ENCODE data around the gene STAG1. TPM values are rescaled to one million over a fixed set of nuclear protein-coding genes. Genes with fewer than 3 reads are reported as not detected.
A peak's percentile ranks its signal among the peaks of the same experiment; 100 is the strongest.

The STAG1 gene
- total RNA-seq, 2 donors from 2014 or later: 46.9 to 48.5 TPM

- ATAC-seq: no peak
- DNase-seq: no peak
- Mint-ChIP-seq H3K4me1 (no peaks in the 10 kb centered on the region), H3K27me3 (no peaks in the 10 kb centered on the region), H3K4me3 (no peak overlapping the region), H3K36me3 (ENCODE audit: low read depth) (peaks cover 12% of the 10 kb centered on the region), H3K27ac (no peak overlapping the region)
- H3K9me3 ChIP-seq (ENCODE audit: control insufficient read depth, low read length, poor library complexity, severe bottlenecking): no peaks in the 10 kb centered on the region
Observed at GRCh38 chr3:136465296-136465695, 286.9 kb downstream of the STAG1 start.

DNA sequence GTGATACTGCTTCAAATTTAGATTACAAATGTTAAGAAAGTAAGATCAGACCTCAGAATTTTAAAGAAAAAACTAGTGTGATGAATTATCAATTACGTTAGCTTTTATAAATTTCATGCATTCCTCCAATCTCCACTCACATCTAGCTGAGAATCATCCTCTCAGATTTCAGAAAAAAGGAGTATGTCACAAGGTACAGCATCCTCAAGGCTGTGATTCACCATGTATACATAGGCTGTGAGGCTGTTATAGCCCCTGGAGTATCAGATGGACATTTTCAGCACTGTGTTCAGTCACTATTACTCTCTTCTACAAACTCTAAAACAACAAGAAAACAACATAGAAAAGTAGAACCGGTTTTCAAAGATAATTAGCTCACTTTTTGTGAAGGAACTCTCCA lies 287.7 kb downstream of the STAG1 start:
- Mint-ChIP-seq H3K4me3 (no peak overlapping the region), H3K36me3 (ENCODE audit: low read depth) (peaks cover 14% of the 10 kb centered on the region), H3K4me1 (peaks cover 2% of the 10 kb centered on the region), H3K27me3 (no peaks in the 10 kb centered on the region), H3K27ac (no peak overlapping the region)
- DNase-seq: no peak
- ATAC-seq: no peak
- H3K9me3 ChIP-seq (ENCODE audit: control insufficient read depth, low read length, poor library complexity, severe bottlenecking): no peaks in the 10 kb centered on the region

DNA sequence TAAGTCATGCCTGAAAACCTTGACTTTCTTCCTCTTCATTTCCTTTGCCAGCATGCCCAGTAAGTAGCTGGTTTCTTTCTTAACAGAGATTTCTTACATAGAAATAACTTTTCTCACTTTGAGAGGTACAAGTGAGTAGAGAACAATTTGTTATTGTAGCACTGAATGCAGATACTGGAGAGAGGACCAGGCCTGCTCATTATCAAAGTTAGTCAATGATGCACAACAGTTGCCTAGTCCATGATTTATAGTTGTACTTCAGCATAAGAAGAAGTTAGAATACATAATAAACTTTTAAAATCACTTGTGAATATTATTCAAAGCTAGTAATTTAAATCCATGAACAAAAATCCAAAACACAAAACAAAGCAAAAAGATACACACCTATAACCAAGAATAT lies 289.0 kb downstream of the STAG1 start:
- Mint-ChIP-seq H3K27me3 (no peaks in the 10 kb centered on the region), H3K27ac (no peak overlapping the region), H3K4me3 (no peak overlapping the region), H3K4me1 (peaks cover 2% of the 10 kb centered on the region), H3K36me3 (ENCODE audit: low read depth) (peaks cover 14% of the 10 kb centered on the region)
- ATAC-seq (no peak), DNase-seq (no peak)
- H3K9me3 ChIP-seq (ENCODE audit: control insufficient read depth, low read length, poor library complexity, severe bottlenecking): no peaks in the 10 kb centered on the region

DNA sequence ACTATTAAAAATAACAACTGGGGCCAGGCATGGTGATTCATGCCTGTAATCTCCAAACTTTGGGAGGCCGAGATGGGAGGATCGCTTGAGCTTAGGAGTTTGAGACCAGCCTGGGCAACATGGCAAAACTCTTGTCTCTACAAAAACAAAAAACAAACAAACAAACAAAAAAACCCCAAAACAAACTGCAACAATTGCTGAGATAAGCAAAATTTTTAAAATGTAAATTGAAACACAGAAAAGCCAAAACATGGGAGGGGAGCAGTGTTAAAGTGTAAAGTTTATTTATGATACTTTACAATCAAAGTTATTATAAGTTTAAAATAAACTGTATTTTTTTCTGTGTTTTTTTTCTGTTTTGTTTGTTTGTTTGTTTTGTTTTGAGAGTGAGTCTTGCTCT lies 294.4 kb downstream of the STAG1 start:
- H3K27me3 Mint-ChIP-seq: no peaks in the 10 kb centered on the region
- no peak overlapping the region for H3K27ac Mint-ChIP-seq
- H3K36me3 Mint-ChIP-seq (ENCODE audit: low read depth): peaks cover 15% of the 10 kb centered on the region
- H3K4me1 Mint-ChIP-seq: peaks cover 2% of the 10 kb centered on the region
- peaks cover 18% of the 10 kb centered on the region for H3K9me3 ChIP-seq (ENCODE audit: control insufficient read depth, low read length, poor library complexity, severe bottlenecking)
- ATAC-seq (no peak), DNase-seq (no peak)
- H3K4me3 Mint-ChIP-seq: no peak overlapping the region

DNA sequence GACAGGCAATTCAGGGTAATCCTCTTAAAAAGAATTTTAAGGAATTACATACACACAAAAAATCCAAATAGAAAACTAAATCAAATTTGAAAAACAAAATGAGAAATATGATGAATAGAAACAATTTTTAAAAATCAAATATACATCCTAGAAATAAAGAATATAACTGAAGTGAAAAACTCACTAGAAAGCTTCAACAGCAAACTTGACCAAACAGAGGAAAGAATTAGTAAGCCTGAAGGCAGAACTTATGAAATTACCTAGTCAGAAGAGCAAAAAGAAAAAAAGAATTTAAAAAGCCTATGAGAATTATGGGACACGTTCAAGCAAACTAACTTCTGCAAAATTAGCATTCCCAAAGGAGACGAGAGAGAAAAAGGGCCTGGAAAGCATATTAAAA lies 296.0 kb downstream of the STAG1 start:
- Mint-ChIP-seq H3K27me3 (no peaks in the 10 kb centered on the region), H3K27ac (no peak overlapping the region), H3K36me3 (ENCODE audit: low read depth) (peaks cover 14% of the 10 kb centered on the region), H3K4me3 (no peak overlapping the region), H3K4me1 (peaks cover 2% of the 10 kb centered on the region)
- H3K9me3 ChIP-seq (ENCODE audit: control insufficient read depth, low read length, poor library complexity, severe bottlenecking): peaks cover 18% of the 10 kb centered on the region
- ATAC-seq: no peak
- DNase-seq: no peak

DNA sequence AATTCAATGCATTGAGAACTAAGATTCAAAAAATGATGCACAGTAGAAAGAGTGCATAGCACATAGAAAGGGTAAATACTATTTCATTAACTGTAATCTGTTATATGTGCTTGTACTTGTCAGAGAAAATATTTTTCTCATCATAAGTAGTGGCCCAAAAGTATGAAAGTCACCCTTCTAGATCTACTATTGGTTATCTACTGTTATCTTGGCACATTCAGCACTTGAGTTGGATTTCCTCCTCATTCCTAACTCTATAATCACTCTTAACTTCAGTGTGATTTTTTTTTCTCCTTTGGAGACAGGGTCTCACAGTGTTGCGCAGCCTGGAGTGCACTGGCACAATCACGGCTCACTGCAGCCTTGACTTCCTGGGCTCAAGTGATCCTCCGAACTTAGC lies 307.6 kb downstream of the STAG1 start:
- Mint-ChIP-seq H3K27ac (no peak overlapping the region), H3K36me3 (ENCODE audit: low read depth) (peaks cover 5% of the 10 kb centered on the region), H3K4me1 (no peaks in the 10 kb centered on the region), H3K27me3 (no peaks in the 10 kb centered on the region), H3K4me3 (no peak overlapping the region)
- no peaks in the 10 kb centered on the region for H3K9me3 ChIP-seq (ENCODE audit: control insufficient read depth, low read length, poor library complexity, severe bottlenecking)
- ATAC-seq (no peak), DNase-seq (no peak)

- H3K9me3 ChIP-seq (ENCODE audit: control insufficient read depth, low read length, poor library complexity, severe bottlenecking): no peaks in the 10 kb centered on the region
- H3K4me1 Mint-ChIP-seq: peaks cover 10% of the 10 kb centered on the region
- no peak overlapping the region for H3K4me3 Mint-ChIP-seq
- peaks cover 4% of the 10 kb centered on the region for H3K36me3 Mint-ChIP-seq (ENCODE audit: low read depth)
- no peaks in the 10 kb centered on the region for H3K27me3 Mint-ChIP-seq
- DNase-seq: no peak
- peak overlapping the region; percentile 2 for H3K27ac Mint-ChIP-seq
- no peak for ATAC-seq
Observed at GRCh38 chr3:136437043-136437442, 315.1 kb downstream of the STAG1 start.

- DNase-seq (no peak), ATAC-seq (no peak)
- peak overlapping the region; percentile 29 for H3K27ac Mint-ChIP-seq
- H3K4me3 Mint-ChIP-seq: no peak overlapping the region
- peaks cover 12% of the 10 kb centered on the region for H3K4me1 Mint-ChIP-seq
- H3K9me3 ChIP-seq (ENCODE audit: control insufficient read depth, low read length, poor library complexity, severe bottlenecking): no peaks in the 10 kb centered on the region
- H3K36me3 Mint-ChIP-seq (ENCODE audit: low read depth): peaks cover 4% of the 10 kb centered on the region
- H3K27me3 Mint-ChIP-seq: no peaks in the 10 kb centered on the region
Observed at GRCh38 chr3:136434429-136434828, 317.7 kb downstream of the STAG1 start.

DNA sequence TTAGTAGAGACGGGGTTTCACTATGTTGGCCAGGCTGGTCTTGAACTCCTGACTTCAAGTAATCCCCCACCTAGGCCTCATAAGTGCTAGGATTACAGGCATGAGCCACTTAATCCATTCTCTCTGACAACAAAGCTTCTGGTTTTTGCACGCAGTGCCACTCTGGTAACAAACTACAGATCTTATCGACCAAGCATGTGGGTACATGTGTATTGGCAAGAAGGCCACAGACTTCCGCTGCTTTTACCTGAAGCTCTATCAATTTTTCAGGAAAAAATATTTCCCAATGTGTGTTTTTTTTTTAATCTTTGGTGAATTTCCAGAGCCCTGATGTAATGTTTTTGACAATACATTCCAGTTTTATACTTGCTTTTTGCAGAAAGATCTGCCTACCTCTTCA lies 319.5 kb downstream of the STAG1 start:
- Mint-ChIP-seq H3K27me3 (no peaks in the 10 kb centered on the region), H3K27ac (no peak overlapping the region), H3K36me3 (ENCODE audit: low read depth) (peaks cover 4% of the 10 kb centered on the region), H3K4me1 (peaks cover 13% of the 10 kb centered on the region), H3K4me3 (no peak overlapping the region)
- H3K9me3 ChIP-seq (ENCODE audit: control insufficient read depth, low read length, poor library complexity, severe bottlenecking): no peaks in the 10 kb centered on the region
- no peak for ATAC-seq
- DNase-seq: no peak

DNA sequence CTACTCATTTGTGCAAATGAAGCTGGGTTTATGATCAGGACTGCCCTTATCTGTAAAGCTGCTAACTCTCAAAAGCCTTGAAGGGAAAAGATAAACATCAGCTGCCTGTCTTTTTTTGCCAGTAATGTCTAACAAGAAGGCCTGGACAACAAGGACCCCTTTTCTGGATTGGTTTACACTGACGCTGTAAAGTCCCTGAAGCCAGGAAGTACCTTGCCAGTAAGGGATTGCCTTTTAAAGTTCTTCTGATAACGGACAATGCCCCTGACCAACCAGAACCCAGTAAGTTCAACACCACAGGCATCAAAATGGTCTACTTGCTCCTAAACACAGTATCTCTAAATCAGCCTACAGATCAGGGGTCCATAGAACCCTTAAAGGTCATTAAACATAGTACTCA lies 324.0 kb downstream of the STAG1 start:
- Mint-ChIP-seq H3K36me3 (ENCODE audit: low read depth) (peaks cover 2% of the 10 kb centered on the region), H3K4me3 (no peak overlapping the region), H3K27me3 (no peaks in the 10 kb centered on the region), H3K27ac (no peak overlapping the region), H3K4me1 (peaks cover 6% of the 10 kb centered on the region)
- no peaks in the 10 kb centered on the region for H3K9me3 ChIP-seq (ENCODE audit: control insufficient read depth, low read length, poor library complexity, severe bottlenecking)
- DNase-seq: no peak
- no peak for ATAC-seq

DNA sequence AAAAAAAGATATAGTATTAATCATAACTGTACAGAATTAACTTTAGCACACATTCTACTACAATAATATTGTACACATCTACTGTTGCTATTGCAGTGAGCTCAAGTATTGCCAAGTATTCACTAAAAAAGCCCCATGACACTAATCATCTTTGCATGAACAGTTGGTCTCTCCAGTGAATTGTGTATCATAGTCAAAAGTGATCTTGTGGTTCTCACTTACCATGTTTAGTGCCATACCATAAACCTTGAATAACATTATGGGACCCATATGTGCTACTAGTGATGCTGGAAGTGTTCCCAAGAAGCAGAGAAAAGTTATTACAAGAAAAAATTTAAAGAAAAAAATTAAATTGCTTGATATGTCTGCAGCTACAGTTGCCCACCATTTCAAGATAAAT lies 324.9 kb downstream of the STAG1 start:
- no peak for DNase-seq
- Mint-ChIP-seq H3K27ac (no peak overlapping the region), H3K36me3 (ENCODE audit: low read depth) (peaks cover 2% of the 10 kb centered on the region), H3K4me3 (no peak overlapping the region), H3K27me3 (no peaks in the 10 kb centered on the region), H3K4me1 (peaks cover 6% of the 10 kb centered on the region)
- ATAC-seq: no peak
- no peaks in the 10 kb centered on the region for H3K9me3 ChIP-seq (ENCODE audit: control insufficient read depth, low read length, poor library complexity, severe bottlenecking)

DNA sequence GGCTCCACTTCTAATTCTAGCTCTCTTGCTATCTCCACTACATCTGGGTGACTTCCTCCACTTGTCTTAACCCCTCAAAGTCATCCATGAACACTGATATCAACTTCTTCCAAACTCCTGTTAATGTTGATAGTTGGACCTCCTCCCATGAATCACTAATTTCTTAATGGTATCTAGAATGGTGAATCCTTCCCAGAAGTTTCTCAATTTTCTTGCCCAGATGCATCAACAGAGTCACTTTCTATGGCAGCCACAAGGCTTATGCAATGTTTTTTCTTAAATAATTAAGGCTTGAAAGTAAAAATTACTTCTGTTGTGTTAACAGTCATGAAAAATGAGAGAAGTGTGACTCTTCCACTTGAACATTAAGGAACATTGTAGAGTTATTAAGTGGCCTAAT lies 337.7 kb downstream of the STAG1 start:
- Mint-ChIP-seq H3K4me1 (peaks cover 11% of the 10 kb centered on the region), H3K27ac (peak overlapping the region; percentile 17), H3K27me3 (no peaks in the 10 kb centered on the region), H3K36me3 (ENCODE audit: low read depth) (peaks cover 8% of the 10 kb centered on the region), H3K4me3 (no peak overlapping the region)
- no peaks in the 10 kb centered on the region for H3K9me3 ChIP-seq (ENCODE audit: control insufficient read depth, low read length, poor library complexity, severe bottlenecking)
- DNase-seq: no peak
- no peak for ATAC-seq

- H3K27me3 Mint-ChIP-seq: no peaks in the 10 kb centered on the region
- peaks cover 14% of the 10 kb centered on the region for H3K4me1 Mint-ChIP-seq
- no peak for ATAC-seq
- no peak overlapping the region for H3K27ac Mint-ChIP-seq
- H3K9me3 ChIP-seq (ENCODE audit: control insufficient read depth, low read length, poor library complexity, severe bottlenecking): no peaks in the 10 kb centered on the region
- no peak overlapping the region for H3K4me3 Mint-ChIP-seq
- peaks cover 8% of the 10 kb centered on the region for H3K36me3 Mint-ChIP-seq (ENCODE audit: low read depth)
- DNase-seq: no peak
Observed at GRCh38 chr3:136412307-136412706, 339.9 kb downstream of the STAG1 start.

- no peak for DNase-seq
- H3K9me3 ChIP-seq (ENCODE audit: control insufficient read depth, low read length, poor library complexity, severe bottlenecking): no peaks in the 10 kb centered on the region
- Mint-ChIP-seq H3K4me1 (peaks cover 9% of the 10 kb centered on the region), H3K4me3 (no peak overlapping the region), H3K27me3 (no peaks in the 10 kb centered on the region), H3K36me3 (ENCODE audit: low read depth) (peaks cover 6% of the 10 kb centered on the region), H3K27ac (no peak overlapping the region)
- no peak for ATAC-seq
Observed at GRCh38 chr3:136409549-136409948, 342.6 kb downstream of the STAG1 start.

GRCh38 chr3:136404056-136404455 lies 348.1 kb downstream of the STAG1 start:
- ATAC-seq (no peak), DNase-seq (no peak)
- no peak overlapping the region for H3K27ac Mint-ChIP-seq
- peaks cover 3% of the 10 kb centered on the region for H3K4me1 Mint-ChIP-seq
- H3K27me3 Mint-ChIP-seq: no peaks in the 10 kb centered on the region
- no peak overlapping the region for H3K4me3 Mint-ChIP-seq
- no peaks in the 10 kb centered on the region for H3K9me3 ChIP-seq (ENCODE audit: control insufficient read depth, low read length, poor library complexity, severe bottlenecking)
- H3K36me3 Mint-ChIP-seq (ENCODE audit: low read depth): no peaks in the 10 kb centered on the region
